ENCODE results near the gene RND3. TPM values are rescaled to one million over a fixed set of nuclear protein-coding genes. Genes with fewer than 3 reads are reported as not detected.

The RND3 gene
- total RNA-seq, 2 donors from 2014 or later = 27.9 to 119 TPM

DNA sequence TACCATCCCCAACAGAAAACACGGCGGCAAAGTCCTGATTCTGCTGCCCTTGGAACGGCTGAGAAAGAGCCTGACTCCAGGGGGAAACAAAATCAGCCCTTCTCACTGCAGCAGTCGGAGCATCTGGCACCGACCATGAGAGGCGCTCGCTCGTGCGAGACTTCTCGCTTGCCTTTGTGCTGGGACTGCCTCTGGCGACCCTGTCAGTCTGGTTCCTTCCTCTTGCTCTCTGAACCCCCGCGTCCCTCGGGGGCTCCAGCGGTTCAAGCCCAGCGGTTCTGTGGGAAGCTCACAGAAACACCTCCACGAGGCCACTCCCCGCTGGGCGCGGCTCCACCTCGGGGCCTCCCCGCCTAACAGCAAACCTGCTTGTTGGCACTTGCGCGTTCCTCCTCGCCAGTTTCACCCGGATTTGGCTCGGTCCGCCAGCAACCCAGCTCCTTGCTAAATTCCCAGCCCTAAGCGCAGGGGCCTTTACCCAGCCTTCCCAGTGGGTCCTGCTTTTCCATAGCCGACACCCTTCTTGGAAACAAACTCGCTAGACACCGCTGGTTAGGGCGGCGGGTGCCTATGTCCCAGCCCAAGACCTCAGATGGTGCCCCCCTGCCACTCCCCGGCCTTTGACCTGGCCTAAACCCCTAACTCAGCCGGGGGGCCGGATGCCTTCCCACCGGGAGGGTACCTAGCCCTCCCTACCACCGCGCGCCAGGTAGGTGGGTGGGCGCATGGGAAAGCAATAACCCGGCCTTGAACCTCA is 2.2 kb downstream of the RND3 start:
- no peaks in the 10 kb centered on the region for H3K9me3 ChIP-seq
- peaks cover 23 to 46% of the 10 kb centered on the region in 2 donors for H3K4me1 ChIP-seq (ENCODE audit: control insufficient read depth in 1 of 2, low read depth in 2 of 2)
- TF ChIP-seq, protein P1, sequence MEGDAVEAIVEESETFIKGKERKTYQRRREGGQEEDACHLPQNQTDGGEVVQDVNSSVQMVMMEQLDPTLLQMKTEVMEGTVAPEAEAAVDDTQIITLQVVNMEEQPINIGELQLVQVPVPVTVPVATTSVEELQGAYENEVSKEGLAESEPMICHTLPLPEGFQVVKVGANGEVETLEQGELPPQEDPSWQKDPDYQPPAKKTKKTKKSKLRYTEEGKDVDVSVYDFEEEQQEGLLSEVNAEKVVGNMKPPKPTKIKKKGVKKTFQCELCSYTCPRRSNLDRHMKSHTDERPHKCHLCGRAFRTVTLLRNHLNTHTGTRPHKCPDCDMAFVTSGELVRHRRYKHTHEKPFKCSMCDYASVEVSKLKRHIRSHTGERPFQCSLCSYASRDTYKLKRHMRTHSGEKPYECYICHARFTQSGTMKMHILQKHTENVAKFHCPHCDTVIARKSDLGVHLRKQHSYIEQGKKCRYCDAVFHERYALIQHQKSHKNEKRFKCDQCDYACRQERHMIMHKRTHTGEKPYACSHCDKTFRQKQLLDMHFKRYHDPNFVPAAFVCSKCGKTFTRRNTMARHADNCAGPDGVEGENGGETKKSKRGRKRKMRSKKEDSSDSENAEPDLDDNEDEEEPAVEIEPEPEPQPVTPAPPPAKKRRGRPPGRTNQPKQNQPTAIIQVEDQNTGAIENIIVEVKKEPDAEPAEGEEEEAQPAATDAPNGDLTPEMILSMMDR (IDR thresholded peaks at IDR 0.05) = peak; percentile 23
- DNase-seq (ENCODE audit: low spot score) (peak; percentile 15), ATAC-seq (ENCODE audit: insufficient number of reproducible peaks, low FRiP score, low read depth) (no peak)
- H3K36me3 ChIP-seq = no peaks in the 10 kb centered on the region
- H3K4me3 ChIP-seq = peak overlapping the region; percentile 86
- no peaks in the 10 kb centered on the region for H3K27me3 ChIP-seq (replicated peaks; ENCODE audit: insufficient read depth)
- H3K27ac ChIP-seq = peak overlapping the region; percentile 99

DNA sequence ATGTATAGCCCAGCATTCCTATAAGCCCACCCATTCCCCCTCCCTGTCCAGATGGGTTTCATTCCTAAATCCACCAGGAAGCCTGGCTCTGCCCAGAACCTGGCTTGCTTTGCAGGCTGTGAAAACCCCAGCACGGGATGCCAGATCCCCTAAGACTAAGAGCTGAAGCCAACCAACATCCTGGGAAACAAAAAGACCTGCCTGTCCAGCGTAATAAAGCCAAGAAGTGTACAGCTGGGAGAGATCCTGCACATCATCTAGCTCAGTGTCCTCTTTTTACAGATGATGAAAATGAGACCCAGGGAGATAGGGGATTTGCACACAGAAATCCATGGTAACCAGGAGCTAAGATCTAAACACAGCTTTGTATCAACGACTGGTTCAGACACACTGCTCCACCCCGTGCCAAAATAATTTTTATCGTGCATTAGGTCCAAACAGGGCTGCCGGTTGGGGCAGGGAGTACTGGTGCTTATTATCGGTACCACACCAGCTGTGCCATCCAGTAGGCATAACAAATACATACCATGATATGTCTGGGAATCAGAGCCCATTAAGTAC is 2.9 kb downstream of the RND3 start:
- Histone ChIP-seq H3K4me1 (ENCODE audit: control insufficient read depth in 1 of 2, low read depth in 2 of 2) (peaks cover 25 to 54% of the 10 kb centered on the region in 2 donors), H3K27ac (peak overlapping the region; percentile 99)

GRCh38 chr2:150484006-150484405 is 3.5 kb downstream of the RND3 start:
- H3K9me3 ChIP-seq = no peaks in the 10 kb centered on the region
- DNase-seq (ENCODE audit: low spot score) = no peak
- no peaks in the 10 kb centered on the region for H3K36me3 ChIP-seq
- H3K4me1 ChIP-seq (ENCODE audit: control insufficient read depth in 1 of 2, low read depth in 2 of 2) = peaks cover 28 to 59% of the 10 kb centered on the region in 2 donors
- H3K27me3 ChIP-seq (replicated peaks; ENCODE audit: insufficient read depth) = no peaks in the 10 kb centered on the region
- peak overlapping the region; percentile 86 for H3K4me3 ChIP-seq
- ATAC-seq (ENCODE audit: insufficient number of reproducible peaks, low FRiP score, low read depth) = no peak
- TF ChIP-seq, protein P1 (IDR thresholded peaks at IDR 0.05) = no peak
- H3K27ac ChIP-seq = peak overlapping the region; percentile 99

More for the DNA sequence above, 2.9 kb downstream of the RND3 start:
- TF ChIP-seq, protein P1 (IDR thresholded peaks at IDR 0.05) = no peak
- no peaks in the 10 kb centered on the region for H3K36me3 ChIP-seq
- H3K27me3 ChIP-seq (replicated peaks; ENCODE audit: insufficient read depth) = no peaks in the 10 kb centered on the region
- DNase-seq (ENCODE audit: low spot score) (no peak), ATAC-seq (ENCODE audit: insufficient number of reproducible peaks, low FRiP score, low read depth) (no peak)
- H3K9me3 ChIP-seq = no peaks in the 10 kb centered on the region
- peak overlapping the region; percentile 86 for H3K4me3 ChIP-seq

GRCh38 chr2:150483532-150483931 is 3.9 kb downstream of the RND3 start:
- peak overlapping the region; percentile 43 to 99 for H3K27ac ChIP-seq
- no peak for ATAC-seq (ENCODE audit: insufficient number of reproducible peaks, low FRiP score, low read depth)
- no peak overlapping the region for H3K4me3 ChIP-seq

More at GRCh38 chr2:150483532-150483931, 3.9 kb downstream of the RND3 start:
- no peaks in the 10 kb centered on the region for H3K36me3 ChIP-seq
- H3K27me3 ChIP-seq (replicated peaks; ENCODE audit: insufficient read depth) = no peaks in the 10 kb centered on the region
- no peaks in the 10 kb centered on the region for H3K9me3 ChIP-seq
- TF ChIP-seq, protein P1 (IDR thresholded peaks at IDR 0.05) = no peak
- no peak for DNase-seq (ENCODE audit: low spot score)
- peaks cover 33 to 64% of the 10 kb centered on the region in 2 donors for H3K4me1 ChIP-seq (ENCODE audit: control insufficient read depth in 1 of 2, low read depth in 2 of 2)
